Measurements from ENCODE around the gene NHERF2.

Gene NHERF2

DNA sequence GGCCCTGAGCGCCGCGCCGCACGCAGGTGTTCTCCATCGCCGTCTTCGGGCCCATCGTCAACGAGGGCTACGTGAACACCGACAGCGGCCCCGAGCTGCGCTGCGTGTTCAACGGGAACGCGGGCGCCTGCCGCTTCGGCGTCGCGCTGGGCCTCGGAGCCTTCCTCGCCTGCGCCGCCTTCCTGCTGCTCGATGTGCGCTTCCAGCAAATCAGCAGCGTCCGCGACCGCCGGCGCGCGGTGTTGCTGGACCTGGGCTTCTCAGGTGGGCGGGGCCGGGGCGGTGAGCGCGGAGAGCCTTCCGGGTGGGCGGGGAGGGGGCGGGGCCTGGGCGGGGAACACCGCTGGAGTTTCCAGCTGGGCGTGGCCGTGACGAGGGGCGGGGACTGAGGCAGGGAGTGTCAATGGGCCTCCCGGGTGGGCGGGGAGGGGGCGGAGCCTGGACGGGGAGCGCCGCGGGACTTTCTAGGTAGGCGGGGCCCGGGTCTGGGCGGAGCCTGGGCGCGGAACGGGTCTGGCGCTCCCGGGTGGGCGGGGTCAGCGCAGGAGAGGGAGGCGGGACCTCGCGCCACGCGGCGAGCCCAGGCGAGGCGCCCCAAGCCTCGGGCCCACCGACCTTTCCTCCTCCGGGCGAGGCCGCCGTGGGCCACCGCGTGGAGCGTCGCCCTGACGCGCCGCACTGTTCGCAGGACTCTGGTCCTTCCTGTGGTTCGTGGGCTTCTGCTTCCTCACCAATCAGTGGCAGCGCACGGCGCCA, 34.6 kb upstream of the NHERF2 start:
- peak overlapping the region; percentile 41; the same call in 1 of the 2 replicates for H3K27ac ChIP-seq (ENCODE audit: low read depth, low read length)
- peaks cover 4% of the 10 kb centered on the region; the same call in 1 of the 2 replicates for H3K4me1 ChIP-seq (ENCODE audit: insufficient read depth, low read length)
- WGBS = 12% methylated on average over 89 of the region's 96 CpGs
- H3K9me3 ChIP-seq (ENCODE audit: insufficient read depth, low read depth, low read length) = no peaks in the 10 kb centered on the region
- H3K9ac ChIP-seq (ENCODE audit: low read depth, low read length) = peak overlapping the region; percentile 80
- peaks cover 4% of the 10 kb centered on the region for H3K36me3 ChIP-seq (ENCODE audit: insufficient read depth, low read length)
- peak overlapping the region; percentile 61 for H3K4me3 ChIP-seq (ENCODE audit: low read length)
- peaks cover 39% of the 10 kb centered on the region for H3K27me3 ChIP-seq (ENCODE audit: insufficient read depth, low read length)

DNA sequence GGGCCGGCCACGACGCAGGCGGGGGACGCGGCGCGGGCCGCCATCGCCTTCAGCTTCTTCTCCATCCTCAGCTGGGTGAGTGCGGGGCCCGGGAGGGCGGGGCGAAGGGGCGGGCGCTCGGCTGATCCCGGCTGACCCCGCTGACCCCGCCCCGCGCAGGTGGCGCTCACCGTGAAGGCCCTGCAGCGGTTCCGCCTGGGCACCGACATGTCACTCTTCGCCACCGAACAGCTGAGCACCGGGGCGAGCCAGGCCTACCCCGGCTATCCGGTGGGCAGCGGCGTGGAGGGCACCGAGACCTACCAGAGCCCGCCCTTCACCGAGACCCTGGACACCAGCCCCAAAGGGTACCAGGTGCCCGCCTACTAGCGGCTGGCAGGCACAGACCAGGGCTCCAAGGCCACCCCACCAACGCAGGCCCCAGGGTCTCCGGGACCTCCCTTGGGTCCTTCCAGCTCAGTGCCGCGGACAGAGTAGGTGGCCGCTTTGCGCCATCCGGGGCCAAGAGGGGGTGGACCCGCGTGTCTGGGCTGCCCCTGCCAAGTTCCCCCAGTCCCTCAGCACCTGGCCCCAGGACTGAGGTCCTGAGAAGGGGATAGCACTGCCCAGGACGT, 33.9 kb upstream of the NHERF2 start:
- Histone ChIP-seq H3K4me3 (ENCODE audit: low read length) (peak overlapping the region; percentile 61), H3K27ac (ENCODE audit: low read depth, low read length) (peak overlapping the region; percentile 41; the same call in 1 of the 2 replicates), H3K36me3 (ENCODE audit: insufficient read depth, low read length) (peaks cover 11% of the 10 kb centered on the region), H3K9me3 (ENCODE audit: insufficient read depth, low read depth, low read length) (no peaks in the 10 kb centered on the region), H3K4me1 (ENCODE audit: insufficient read depth, low read length) (peaks cover 4% of the 10 kb centered on the region; the same call in 1 of the 2 replicates), H3K27me3 (ENCODE audit: insufficient read depth, low read length) (peaks cover 39% of the 10 kb centered on the region), H3K9ac (ENCODE audit: low read depth, low read length) (peak overlapping the region; percentile 80)
- WGBS = 77% methylated on average over 50 of the region's 50 CpGs

DNA sequence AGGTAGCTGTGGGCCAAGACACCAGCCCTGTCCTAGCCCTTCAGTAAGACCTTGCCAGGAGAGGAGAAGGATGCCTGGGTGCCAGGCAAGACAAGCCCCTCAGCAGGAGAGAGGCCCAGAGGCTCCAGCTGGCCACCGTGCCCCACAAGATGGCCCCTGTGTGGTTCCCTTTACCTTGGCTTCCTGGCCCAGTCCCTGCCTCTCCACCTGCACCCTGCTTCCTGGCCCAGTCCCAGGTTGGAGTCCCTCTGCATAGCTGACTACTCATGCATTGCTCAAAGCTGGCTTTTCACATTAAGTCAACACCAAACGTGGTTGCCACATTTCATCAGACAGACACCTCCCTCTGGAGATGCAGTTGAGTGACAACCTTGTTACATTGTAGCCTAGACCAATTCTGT, 33.0 kb upstream of the NHERF2 start:
- WGBS = 75% methylated on average over 2 of the region's 2 CpGs

DNA sequence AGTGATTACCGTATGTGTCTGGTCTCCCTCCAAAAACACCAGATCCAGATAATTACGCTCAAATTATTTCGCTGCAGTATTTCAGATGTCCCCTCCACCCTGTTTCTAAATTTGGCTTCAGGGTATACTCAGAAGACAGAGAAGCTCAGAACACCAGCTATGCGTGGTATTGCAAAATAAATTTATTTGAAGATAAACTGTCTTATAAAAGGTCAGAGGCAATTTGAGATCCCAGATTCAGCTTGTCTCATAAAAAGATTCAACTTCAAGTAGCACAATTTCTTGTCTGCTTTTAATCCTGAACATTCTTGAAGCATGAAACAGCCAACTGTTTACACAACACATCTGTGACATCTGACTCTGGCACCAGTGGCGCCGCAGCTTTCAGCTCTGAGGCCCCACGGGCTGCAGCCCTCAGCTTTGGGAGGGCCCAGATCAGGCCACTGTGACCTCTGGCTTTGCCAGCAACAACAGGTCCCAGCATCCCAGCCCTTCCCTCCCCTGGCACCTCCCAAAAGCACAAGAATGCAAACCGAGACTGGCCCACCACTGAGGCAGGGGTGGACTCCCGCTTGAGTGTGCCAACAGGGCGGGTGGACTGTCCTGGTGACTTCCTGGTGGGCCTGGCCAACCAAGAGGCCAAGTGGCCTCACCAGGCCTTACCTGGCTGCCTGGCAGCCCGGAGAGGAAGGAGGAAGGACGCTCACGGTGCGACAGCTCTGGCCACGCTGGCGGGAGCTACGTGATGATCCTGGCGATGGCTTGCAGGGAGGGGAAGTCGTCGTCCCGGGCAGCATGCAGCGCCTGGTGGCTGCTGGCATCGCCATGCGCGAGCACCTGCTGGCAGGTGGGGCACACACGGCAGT, 29.0 kb upstream of the NHERF2 start:
- 96% methylated on average over 26 of the region's 26 CpGs for WGBS
- Histone ChIP-seq H3K9ac (ENCODE audit: low read depth, low read length) (no peak overlapping the region), H3K27me3 (ENCODE audit: insufficient read depth, low read length) (peaks cover 4% of the 10 kb centered on the region; the same call in 1 of the 2 replicates), H3K4me1 (ENCODE audit: insufficient read depth, low read length) (no peaks in the 10 kb centered on the region), H3K36me3 (ENCODE audit: insufficient read depth, low read length) (peaks cover 57% of the 10 kb centered on the region), H3K9me3 (ENCODE audit: insufficient read depth, low read depth, low read length) (no peaks in the 10 kb centered on the region), H3K27ac (ENCODE audit: low read depth, low read length) (no peak overlapping the region), H3K4me3 (ENCODE audit: low read length) (no peak overlapping the region)

More for the DNA sequence above, 33.0 kb upstream of the NHERF2 start:
- Histone ChIP-seq H3K27ac (ENCODE audit: low read depth, low read length) (no peak overlapping the region), H3K9me3 (ENCODE audit: insufficient read depth, low read depth, low read length) (no peaks in the 10 kb centered on the region), H3K4me3 (ENCODE audit: low read length) (no peak overlapping the region), H3K36me3 (ENCODE audit: insufficient read depth, low read length) (peaks cover 20% of the 10 kb centered on the region), H3K27me3 (ENCODE audit: insufficient read depth, low read length) (peaks cover 32% of the 10 kb centered on the region), H3K4me1 (ENCODE audit: insufficient read depth, low read length) (peaks cover 4% of the 10 kb centered on the region; the same call in 1 of the 2 replicates), H3K9ac (ENCODE audit: low read depth, low read length) (no peak overlapping the region)

DNA sequence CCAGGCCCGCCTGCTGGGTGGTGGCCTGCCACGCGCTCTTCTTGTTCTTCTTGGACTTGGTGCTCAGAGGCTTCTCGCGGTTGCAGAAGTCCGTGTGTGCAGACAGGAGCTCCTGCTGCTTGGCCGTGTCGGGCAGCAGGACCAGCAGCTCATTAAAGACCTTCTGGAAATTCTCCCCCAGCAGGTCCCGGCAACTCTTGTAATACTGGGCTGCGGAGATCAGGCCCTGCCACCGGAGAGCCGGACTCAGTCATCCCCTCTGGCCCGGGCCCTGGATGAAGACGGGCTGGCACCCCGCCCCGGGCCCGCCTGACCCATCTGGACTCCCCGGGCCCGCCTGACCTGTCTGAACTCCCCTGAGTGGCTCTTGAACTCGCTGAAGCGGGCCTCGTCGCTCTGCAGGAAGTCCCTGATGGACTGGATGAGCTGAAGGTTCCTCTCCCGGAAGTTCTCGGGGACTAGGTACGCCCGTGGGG, 28.3 kb upstream of the NHERF2 start:
- Histone ChIP-seq H3K27ac (ENCODE audit: low read depth, low read length) (no peak overlapping the region), H3K9ac (ENCODE audit: low read depth, low read length) (no peak overlapping the region), H3K27me3 (ENCODE audit: insufficient read depth, low read length) (no peaks in the 10 kb centered on the region), H3K36me3 (ENCODE audit: insufficient read depth, low read length) (peaks cover 64% of the 10 kb centered on the region), H3K4me1 (ENCODE audit: insufficient read depth, low read length) (no peaks in the 10 kb centered on the region), H3K4me3 (ENCODE audit: low read length) (no peak overlapping the region), H3K9me3 (ENCODE audit: insufficient read depth, low read depth, low read length) (no peaks in the 10 kb centered on the region)
- 96% methylated on average over 27 of the region's 27 CpGs for WGBS

DNA sequence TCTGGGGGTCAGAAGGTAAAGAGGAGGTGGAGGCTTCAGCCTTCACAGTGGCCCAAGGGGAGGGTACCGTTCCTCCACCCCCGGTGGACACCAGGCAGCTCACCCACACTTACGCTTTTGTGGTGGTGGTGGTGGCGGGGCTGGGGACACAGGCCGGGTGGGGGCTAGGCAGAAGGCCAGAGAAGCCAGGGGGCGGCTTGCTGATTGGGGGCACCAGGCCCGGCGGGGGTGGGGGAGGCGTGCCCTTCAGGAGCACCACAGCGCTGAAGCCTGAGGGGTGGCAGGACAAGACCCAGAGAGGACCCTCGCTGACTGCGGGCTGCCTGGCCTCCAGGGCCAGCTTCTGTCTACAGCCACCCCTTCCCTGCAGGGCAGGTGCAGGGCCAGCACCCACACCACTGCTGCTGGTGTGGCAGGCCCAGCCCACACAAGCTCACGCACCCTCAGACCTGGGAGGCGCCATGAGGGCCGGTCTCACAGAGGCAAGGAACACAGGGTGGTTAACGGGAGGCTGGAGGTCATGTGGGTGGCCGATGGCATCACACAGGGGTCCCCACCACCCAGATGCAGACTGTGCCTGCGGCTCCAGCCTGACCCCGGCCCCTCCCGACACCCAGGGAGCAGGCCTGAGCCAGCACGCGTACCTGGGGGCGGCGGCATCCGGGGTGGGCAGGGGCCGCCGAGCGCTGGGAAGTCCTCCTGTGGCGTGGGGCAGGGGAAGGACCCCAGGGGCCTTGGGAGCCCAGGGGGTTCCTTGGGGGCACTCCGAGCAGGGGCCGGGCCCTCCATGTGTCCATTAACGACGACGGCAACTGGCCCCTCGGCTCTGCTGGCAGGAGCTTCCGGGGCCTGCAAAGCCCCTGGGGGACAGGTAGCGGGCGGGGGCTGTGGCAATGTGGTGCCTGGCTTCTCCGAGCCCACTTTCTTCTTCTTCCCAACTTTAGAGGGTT, 27.6 kb upstream of the NHERF2 start:
- Histone ChIP-seq H3K4me3 (ENCODE audit: low read length) (no peak overlapping the region), H3K4me1 (ENCODE audit: insufficient read depth, low read length) (peaks cover under 1% of the 10 kb centered on the region; the same call in 1 of the 2 replicates), H3K27me3 (ENCODE audit: insufficient read depth, low read length) (no peaks in the 10 kb centered on the region), H3K9ac (ENCODE audit: low read depth, low read length) (no peak overlapping the region), H3K27ac (ENCODE audit: low read depth, low read length) (no peak overlapping the region), H3K36me3 (ENCODE audit: insufficient read depth, low read length) (peaks cover 66% of the 10 kb centered on the region), H3K9me3 (ENCODE audit: insufficient read depth, low read depth, low read length) (no peaks in the 10 kb centered on the region)
- 96% methylated on average over 39 of the region's 39 CpGs for WGBS

DNA sequence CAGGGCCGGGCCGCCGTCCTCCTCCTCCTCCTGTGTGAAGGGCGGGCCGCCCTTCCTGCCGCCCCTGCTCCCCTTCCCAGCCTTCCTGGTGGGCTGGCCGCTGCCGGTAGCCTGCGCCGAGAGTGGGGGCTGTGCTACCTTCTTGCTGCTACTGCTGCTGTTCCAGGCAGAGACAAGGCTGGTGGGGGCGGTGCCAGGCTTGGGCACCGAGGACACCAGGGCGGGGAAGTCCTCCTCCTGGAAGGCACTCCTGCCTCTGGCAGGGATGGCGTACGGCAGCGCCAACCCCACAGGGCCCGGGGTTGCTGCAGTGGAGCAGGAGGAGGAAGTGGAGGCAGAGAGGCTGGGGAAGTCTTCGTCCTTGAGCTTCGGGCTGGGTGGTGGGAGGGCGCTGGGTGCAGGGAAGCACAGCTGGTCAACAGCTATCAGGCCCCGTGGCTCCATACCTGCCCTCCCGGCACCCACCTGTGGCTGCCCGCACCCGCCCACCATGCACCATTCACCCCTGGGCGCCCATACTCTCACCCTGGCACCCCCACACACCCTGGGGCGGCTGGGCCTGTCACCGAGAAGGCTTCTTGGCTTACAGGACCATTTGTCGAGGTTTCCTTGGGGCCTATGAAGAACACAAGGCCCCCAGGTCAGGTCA, 26.7 kb upstream of the NHERF2 start:
- 95% methylated on average over 28 of the region's 28 CpGs for WGBS
- Histone ChIP-seq H3K27me3 (ENCODE audit: insufficient read depth, low read length) (no peaks in the 10 kb centered on the region), H3K4me1 (ENCODE audit: insufficient read depth, low read length) (peaks cover 5% of the 10 kb centered on the region; the same call in 1 of the 2 replicates)

DNA sequence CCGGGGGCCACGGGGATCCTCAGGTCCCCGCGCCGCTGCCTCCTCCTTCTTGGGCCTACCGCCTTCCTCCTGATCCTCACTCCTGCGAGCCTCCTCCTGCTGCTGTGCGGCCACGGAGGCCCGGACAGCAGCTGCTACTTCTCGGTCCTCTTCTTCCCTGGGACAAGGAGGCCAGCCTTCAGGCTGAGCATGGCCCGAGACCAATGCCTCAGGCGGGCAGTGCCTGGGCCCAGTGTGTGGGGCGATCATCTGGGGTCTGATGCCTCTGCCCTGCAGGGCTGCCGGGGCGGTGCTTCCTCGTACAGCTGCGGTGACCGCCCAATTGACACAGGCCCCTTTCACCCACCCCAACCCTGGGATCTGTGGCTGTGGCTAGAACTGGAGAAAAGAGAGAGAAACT, 25.7 kb upstream of the NHERF2 start:
- Histone ChIP-seq H3K27me3 (ENCODE audit: insufficient read depth, low read length) (no peaks in the 10 kb centered on the region), H3K9ac (ENCODE audit: low read depth, low read length) (no peak overlapping the region), H3K36me3 (ENCODE audit: insufficient read depth, low read length) (peaks cover 66% of the 10 kb centered on the region), H3K9me3 (ENCODE audit: insufficient read depth, low read depth, low read length) (no peaks in the 10 kb centered on the region), H3K4me3 (ENCODE audit: low read length) (no peak overlapping the region), H3K4me1 (ENCODE audit: insufficient read depth, low read length) (peaks cover 5% of the 10 kb centered on the region; the same call in 1 of the 2 replicates), H3K27ac (ENCODE audit: low read depth, low read length) (no peak overlapping the region)
- WGBS = 97% methylated on average over 19 of the region's 19 CpGs

More for the DNA sequence above, 26.7 kb upstream of the NHERF2 start:
- H3K9me3 ChIP-seq (ENCODE audit: insufficient read depth, low read depth, low read length) = no peaks in the 10 kb centered on the region
- H3K4me3 ChIP-seq (ENCODE audit: low read length) = no peak overlapping the region
- no peak overlapping the region for H3K9ac ChIP-seq (ENCODE audit: low read depth, low read length)
- no peak overlapping the region for H3K27ac ChIP-seq (ENCODE audit: low read depth, low read length)
- peaks cover 66% of the 10 kb centered on the region for H3K36me3 ChIP-seq (ENCODE audit: insufficient read depth, low read length)

DNA sequence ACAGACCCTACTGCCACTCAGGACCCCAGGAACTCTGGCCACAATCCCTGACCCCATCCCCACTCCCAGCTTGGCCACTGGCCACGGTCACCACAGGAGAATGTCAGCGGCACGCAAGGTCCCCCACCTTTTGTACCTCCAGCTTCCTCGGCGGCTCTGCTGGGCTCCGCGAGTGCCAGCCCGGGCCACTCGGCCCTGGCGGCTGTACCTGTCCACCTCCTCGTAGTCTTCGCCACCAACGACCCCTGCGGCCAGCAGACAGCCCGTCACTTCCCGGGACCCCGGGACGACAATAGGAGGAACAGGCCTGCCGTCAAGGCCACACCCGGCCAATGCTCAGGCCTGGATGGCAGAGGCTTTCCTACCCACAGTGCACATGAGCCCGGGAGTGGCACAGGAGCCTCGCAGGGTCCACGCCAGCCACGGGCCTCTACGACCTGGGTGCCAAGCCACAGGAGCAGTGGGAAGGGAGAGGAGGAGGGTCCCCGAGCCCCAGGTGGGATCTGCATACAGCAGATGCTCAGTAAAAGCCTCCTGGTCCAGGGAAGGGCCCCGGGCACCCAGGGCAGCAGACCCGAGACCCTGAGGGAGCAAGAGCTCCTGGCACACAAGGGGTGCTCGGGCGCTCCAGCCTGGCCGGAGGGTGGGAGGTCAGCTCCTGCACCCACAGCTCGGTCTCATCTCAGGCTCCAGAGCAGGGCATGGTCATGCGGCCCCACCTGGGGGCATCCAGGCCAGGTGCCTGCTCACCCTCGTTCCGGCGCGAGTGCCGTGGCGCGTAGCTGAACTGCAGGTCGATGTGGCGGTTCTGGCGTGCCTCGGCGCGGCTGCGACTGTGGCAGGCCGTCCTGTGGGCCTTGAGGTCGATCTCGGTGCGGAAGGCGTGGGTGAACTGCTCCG, 25.0 kb upstream of the NHERF2 start:
- H3K9ac ChIP-seq (ENCODE audit: low read depth, low read length) = no peak overlapping the region
- no peak overlapping the region for H3K27ac ChIP-seq (ENCODE audit: low read depth, low read length)
- no peaks in the 10 kb centered on the region for H3K9me3 ChIP-seq (ENCODE audit: insufficient read depth, low read depth, low read length)
- H3K4me1 ChIP-seq (ENCODE audit: insufficient read depth, low read length) = peaks cover 5% of the 10 kb centered on the region; the same call in 1 of the 2 replicates
- 97% methylated on average over 53 of the region's 53 CpGs for WGBS
- no peaks in the 10 kb centered on the region for H3K27me3 ChIP-seq (ENCODE audit: insufficient read depth, low read length)
- no peak overlapping the region for H3K4me3 ChIP-seq (ENCODE audit: low read length)
- H3K36me3 ChIP-seq (ENCODE audit: insufficient read depth, low read length) = peaks cover 66% of the 10 kb centered on the region

Data from HUES64 (cell line).